ENCODE results near the gene GSG1L. TPM values are rescaled to one million over a fixed set of nuclear protein-coding genes. Genes with fewer than 3 reads are reported as not detected.
"Not testable (repeated sequence)": the region's sequence is repeated elsewhere in the genome, so short reads cannot be mapped to it uniquely, and the experiment has no call there.

Gene GSG1L
- total and polyA plus RNA-seq, 4 experiments from 2014 or later, result 0.27 TPM; not detected in 3

DNA sequence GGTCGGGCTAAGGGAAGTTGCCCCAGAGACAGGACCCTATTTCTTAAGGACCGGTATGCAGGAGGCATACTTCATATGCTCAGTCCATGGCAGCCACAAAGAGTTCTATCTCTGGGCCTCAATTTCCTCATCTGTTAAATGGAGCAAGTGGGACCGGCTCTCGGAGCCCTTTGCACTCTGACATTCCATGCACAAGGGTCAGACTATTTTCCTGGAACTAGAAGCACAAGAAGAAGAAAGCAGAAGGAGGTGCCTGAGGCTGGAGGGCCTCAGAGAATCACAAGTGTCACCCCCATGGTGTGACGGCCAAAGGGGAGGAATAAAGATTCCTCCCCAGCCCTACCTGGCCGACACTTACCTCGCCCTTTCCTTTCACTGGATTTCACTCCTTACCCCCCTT, 115.8 kb downstream of the GSG1L start:
- Mint-ChIP-seq H3K27ac (no peak overlapping the region), H3K4me3 (no peak overlapping the region), H3K36me3 (no peaks in the 10 kb centered on the region), H3K9me3 (peaks cover 0 to 2% (median 0%) of the 10 kb centered on the region in 8 donors), H3K27me3 (peaks cover 14 to 31% of the 10 kb centered on the region in 2 donors), H3K4me1 (no peaks in the 10 kb centered on the region)
- ChIA-PET POLR2A (ENCODE audit: partially characterized antibody) (interaction anchor here (0.8 kb wide), 1 partner anchor 104 kb away, joined by 4 read pairs; no protein-coding TSS in a partner anchor), CTCF (ENCODE audit: partially characterized antibody) (no interaction called here)
- H3K9me3 ChIP-seq (ENCODE audit: control insufficient read depth in 1 of 2, low read length in 2 of 2), result no peaks in the 10 kb centered on the region
- H3K27ac ChIP-seq (ENCODE audit: low read depth, low read length), result no peak overlapping the region
- no peaks in the 10 kb centered on the region for H3K4me1 ChIP-seq (ENCODE audit: insufficient read depth, low read length)
- H3K4me3 ChIP-seq (ENCODE audit: low read length in 2 of 2), result no peak overlapping the region
- H3K36me3 ChIP-seq (ENCODE audit: insufficient read depth, low read length), result no peaks in the 10 kb centered on the region
- no peak for DNase-seq
- intact Hi-C loops (cut with micrococcal nuclease), result no loop called here
- no peaks in the 10 kb centered on the region for H3K27me3 ChIP-seq (ENCODE audit: insufficient read depth, low read length)

DNA sequence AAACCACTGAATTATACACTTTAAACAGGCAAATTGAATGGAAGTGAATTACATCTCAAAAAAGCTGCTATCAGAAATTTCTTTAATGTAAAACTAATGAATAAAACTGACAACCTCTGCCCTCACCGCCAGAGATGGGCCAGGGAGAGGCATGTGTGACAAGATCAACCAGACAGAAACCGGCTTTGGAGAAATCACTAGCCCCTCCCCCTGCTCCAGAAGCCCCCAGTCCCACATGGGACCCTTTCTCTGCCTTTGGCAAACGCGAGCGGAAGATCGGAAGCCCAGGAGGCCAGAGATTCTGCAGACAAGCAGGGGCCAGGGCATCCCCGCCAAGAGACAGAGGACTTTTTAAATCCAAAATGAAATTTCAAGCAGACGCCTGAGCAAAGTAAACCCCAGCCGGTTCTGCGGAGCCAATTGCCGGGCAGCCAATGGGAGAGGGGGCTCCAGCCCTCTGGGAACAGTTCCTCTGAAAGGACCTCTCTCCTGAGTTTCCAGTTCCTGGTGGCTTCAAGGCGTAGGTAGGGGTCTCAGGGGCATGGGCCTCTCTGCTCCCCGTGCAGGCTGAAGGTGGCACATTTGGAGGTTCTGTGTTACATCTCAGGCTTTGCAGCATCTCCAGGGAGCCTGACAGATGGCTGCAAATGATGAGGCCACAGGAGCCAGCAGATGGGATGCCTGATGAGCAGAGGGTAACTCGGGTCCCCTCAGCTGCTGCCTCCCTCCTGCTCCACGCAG, 118.1 kb downstream of the GSG1L start:
- H3K4me1 Mint-ChIP-seq, result no peaks in the 10 kb centered on the region
- Histone ChIP-seq H3K4me3 (ENCODE audit: low read length in 2 of 2) (no peak overlapping the region), H3K4me1 (ENCODE audit: insufficient read depth, low read length) (no peaks in the 10 kb centered on the region), H3K36me3 (ENCODE audit: insufficient read depth, low read length) (no peaks in the 10 kb centered on the region), H3K27me3 (ENCODE audit: insufficient read depth, low read length) (no peaks in the 10 kb centered on the region), H3K27ac (ENCODE audit: low read depth, low read length) (no peak overlapping the region), H3K9me3 (ENCODE audit: control insufficient read depth in 1 of 2, low read length in 2 of 2) (no peaks in the 10 kb centered on the region)
- CTCF ChIA-PET (ENCODE audit: partially characterized antibody), result no interaction called here
- peaks cover 12 to 22% of the 10 kb centered on the region in 2 donors for H3K27me3 Mint-ChIP-seq
- no peak overlapping the region for H3K4me3 Mint-ChIP-seq
- POLR2A ChIA-PET (ENCODE audit: partially characterized antibody), result no interaction called here
- intact Hi-C loops (cut with micrococcal nuclease), result no loop called here
- H3K36me3 Mint-ChIP-seq, result no peaks in the 10 kb centered on the region
- DNase-seq, result no peak
- no peak overlapping the region for H3K27ac Mint-ChIP-seq
- peaks cover 0 to 2% (median 0%) of the 10 kb centered on the region in 8 donors for H3K9me3 Mint-ChIP-seq

DNA sequence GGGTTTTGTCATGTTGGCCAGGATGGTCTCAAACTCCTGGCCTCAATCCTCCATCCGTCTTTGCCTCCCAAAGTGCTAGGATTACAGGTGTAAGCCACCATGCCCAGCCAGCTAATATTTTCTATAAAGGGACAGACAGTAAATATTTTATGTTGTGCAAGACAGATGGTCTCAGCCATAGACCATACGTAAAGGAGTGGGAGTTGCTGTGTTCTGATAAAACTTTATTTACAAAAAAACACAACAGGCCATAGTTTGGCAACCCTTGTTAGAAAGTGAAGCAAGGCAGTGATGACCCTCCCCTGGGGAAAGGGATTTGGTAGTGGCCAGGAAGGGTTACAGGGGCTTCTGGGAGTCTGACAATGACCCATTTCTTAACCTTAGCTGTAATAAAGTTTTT, 119.7 kb downstream of the GSG1L start:
- Histone ChIP-seq H3K4me1 (ENCODE audit: insufficient read depth, low read length) (no peaks in the 10 kb centered on the region), H3K9me3 (ENCODE audit: control insufficient read depth in 1 of 2, low read length in 2 of 2) (no peaks in the 10 kb centered on the region), H3K27me3 (ENCODE audit: insufficient read depth, low read length) (no peaks in the 10 kb centered on the region), H3K36me3 (ENCODE audit: insufficient read depth, low read length) (no peaks in the 10 kb centered on the region), H3K27ac (ENCODE audit: low read depth, low read length) (no peak overlapping the region), H3K4me3 (ENCODE audit: low read length in 2 of 2) (no peak overlapping the region)
- peaks cover 15 to 20% of the 10 kb centered on the region in 2 donors for H3K27me3 Mint-ChIP-seq
- intact Hi-C loops (cut with micrococcal nuclease), result no loop called here
- no peak for DNase-seq
- CTCF ChIA-PET (ENCODE audit: partially characterized antibody), result no interaction called here
- H3K9me3 Mint-ChIP-seq, result peaks cover 0 to 3% (median 0%) of the 10 kb centered on the region in 8 donors
- H3K36me3 Mint-ChIP-seq, result no peaks in the 10 kb centered on the region
- POLR2A ChIA-PET (ENCODE audit: partially characterized antibody), result no interaction called here
- no peak overlapping the region for H3K27ac Mint-ChIP-seq
- no peaks in the 10 kb centered on the region for H3K4me1 Mint-ChIP-seq
- H3K4me3 Mint-ChIP-seq, result no peak overlapping the region

DNA sequence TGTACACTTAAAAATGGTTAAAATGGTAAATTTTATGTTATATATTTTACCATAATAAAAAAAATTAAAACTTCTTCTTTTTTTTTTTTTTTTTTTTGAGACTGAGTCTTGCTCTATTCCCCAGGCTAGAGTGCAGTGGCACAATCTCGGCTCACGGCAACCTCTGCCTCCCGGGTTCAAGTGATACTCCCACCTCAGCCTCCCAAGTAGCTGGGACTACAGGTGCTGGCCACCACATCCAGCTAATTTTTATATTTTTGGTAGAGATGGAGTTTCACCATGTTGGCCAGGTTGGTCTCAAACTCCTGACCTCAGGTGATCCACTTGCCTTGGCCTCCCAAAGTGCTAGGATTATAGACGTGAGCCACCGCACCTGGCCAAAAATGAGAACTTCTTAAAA, 121.4 kb downstream of the GSG1L start:
- H3K4me1 ChIP-seq (ENCODE audit: insufficient read depth, low read length); CTCF ChIA-PET (ENCODE audit: partially characterized antibody); H3K27me3 ChIP-seq (ENCODE audit: insufficient read depth, low read length); H3K36me3 ChIP-seq (ENCODE audit: insufficient read depth, low read length); intact Hi-C loops (cut with micrococcal nuclease); H3K9me3 Mint-ChIP-seq; POLR2A ChIA-PET (ENCODE audit: partially characterized antibody); DNase-seq; H3K27ac Mint-ChIP-seq; H3K4me3 Mint-ChIP-seq; H3K4me1 Mint-ChIP-seq; H3K9me3 ChIP-seq (ENCODE audit: control insufficient read depth in 1 of 2, low read length in 2 of 2); H3K36me3 Mint-ChIP-seq; H3K27ac ChIP-seq (ENCODE audit: low read depth, low read length); H3K4me3 ChIP-seq (ENCODE audit: low read length in 2 of 2): not testable (repeated sequence)
- peaks cover 17 to 23% of the 10 kb centered on the region in 2 donors for H3K27me3 Mint-ChIP-seq

DNA sequence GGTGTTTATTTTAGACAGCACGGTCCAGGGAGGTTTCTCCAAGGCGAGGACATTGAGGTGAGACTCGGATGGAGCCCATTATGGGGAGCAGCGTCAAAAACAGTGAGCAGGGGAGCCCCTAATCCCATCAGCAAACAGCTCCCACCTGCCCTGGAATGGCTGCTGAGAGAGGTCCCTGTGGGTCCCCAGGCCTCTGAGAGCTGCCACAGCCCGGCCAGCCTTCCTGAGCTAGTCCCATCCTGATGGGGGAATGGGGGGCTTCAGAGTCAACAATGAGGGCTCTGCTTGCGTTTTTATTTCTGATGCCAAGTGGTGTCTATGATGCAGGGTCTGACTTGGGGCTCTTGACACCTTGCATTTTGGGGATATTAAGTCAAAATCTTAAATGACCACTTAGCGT, 128.4 kb downstream of the GSG1L start:
- Histone ChIP-seq H3K36me3 (ENCODE audit: insufficient read depth, low read length) (no peaks in the 10 kb centered on the region), H3K4me1 (ENCODE audit: insufficient read depth, low read length) (no peaks in the 10 kb centered on the region), H3K4me3 (ENCODE audit: low read length in 2 of 2) (no peak overlapping the region), H3K9me3 (ENCODE audit: control insufficient read depth in 1 of 2, low read length in 2 of 2) (no peaks in the 10 kb centered on the region), H3K27ac (ENCODE audit: low read depth, low read length) (no peak overlapping the region), H3K27me3 (ENCODE audit: insufficient read depth, low read length) (peaks cover 4% of the 10 kb centered on the region)
- intact Hi-C loops (cut with micrococcal nuclease), result no loop called here
- no peak for DNase-seq
- Mint-ChIP-seq H3K4me3 (no peak overlapping the region), H3K9me3 (peaks cover 0 to 6% (median 3%) of the 10 kb centered on the region in 8 donors), H3K27me3 (peaks cover 17 to 25% of the 10 kb centered on the region in 2 donors), H3K4me1 (no peaks in the 10 kb centered on the region), H3K27ac (no peak overlapping the region), H3K36me3 (no peaks in the 10 kb centered on the region)
- ChIA-PET POLR2A (ENCODE audit: partially characterized antibody) (no interaction called here), CTCF (ENCODE audit: partially characterized antibody) (no interaction called here)

DNA sequence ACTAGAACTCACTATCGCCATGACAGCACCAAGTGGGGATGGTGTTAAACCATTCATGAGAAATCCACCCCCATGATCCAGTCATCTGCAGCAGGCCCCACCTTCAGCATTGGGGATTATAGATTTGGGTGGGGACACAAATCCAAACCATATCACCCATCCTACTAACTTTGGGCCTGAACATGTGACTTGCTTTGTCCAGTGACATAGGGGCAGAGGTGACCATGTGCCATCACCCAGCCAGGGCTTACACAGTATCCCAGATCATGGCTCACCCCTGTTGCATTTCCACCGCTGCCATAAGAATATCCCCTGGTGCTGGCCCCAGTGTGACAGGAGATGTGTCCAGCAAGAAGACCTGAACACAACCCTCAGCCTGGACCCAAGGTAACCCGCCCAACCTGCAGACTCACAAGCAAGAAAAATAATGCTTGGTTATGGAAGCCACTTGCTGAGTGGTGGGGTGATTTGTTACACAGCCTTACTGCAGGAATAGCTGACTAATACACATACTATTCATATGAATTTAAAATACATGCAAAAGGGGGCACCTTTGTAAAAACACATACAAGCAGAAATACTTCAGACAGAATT, 130.9 kb downstream of the GSG1L start:
- peaks cover 19 to 20% of the 10 kb centered on the region in 2 donors for H3K27me3 Mint-ChIP-seq
- Histone ChIP-seq H3K27ac (ENCODE audit: low read depth, low read length) (no peak overlapping the region), H3K27me3 (ENCODE audit: insufficient read depth, low read length) (peaks cover 4% of the 10 kb centered on the region), H3K36me3 (ENCODE audit: insufficient read depth, low read length) (no peaks in the 10 kb centered on the region), H3K4me1 (ENCODE audit: insufficient read depth, low read length) (no peaks in the 10 kb centered on the region), H3K9me3 (ENCODE audit: control insufficient read depth in 1 of 2, low read length in 2 of 2) (no peaks in the 10 kb centered on the region), H3K4me3 (ENCODE audit: low read length in 2 of 2) (no peak overlapping the region)
- intact Hi-C loops (cut with micrococcal nuclease), result no loop called here
- no peak overlapping the region for H3K4me3 Mint-ChIP-seq
- ChIA-PET POLR2A (ENCODE audit: partially characterized antibody) (no interaction called here), CTCF (ENCODE audit: partially characterized antibody) (interaction anchor here (0.6 kb wide), 1 partner anchor 143 kb away, joined by 3 read pairs; no protein-coding TSS in a partner anchor)
- no peaks in the 10 kb centered on the region for H3K36me3 Mint-ChIP-seq
- H3K9me3 Mint-ChIP-seq, result peaks cover 0 to 6% (median under 1%) of the 10 kb centered on the region in 8 donors
- H3K4me1 Mint-ChIP-seq, result no peaks in the 10 kb centered on the region
- no peak overlapping the region for H3K27ac Mint-ChIP-seq
- DNase-seq, result no peak

DNA sequence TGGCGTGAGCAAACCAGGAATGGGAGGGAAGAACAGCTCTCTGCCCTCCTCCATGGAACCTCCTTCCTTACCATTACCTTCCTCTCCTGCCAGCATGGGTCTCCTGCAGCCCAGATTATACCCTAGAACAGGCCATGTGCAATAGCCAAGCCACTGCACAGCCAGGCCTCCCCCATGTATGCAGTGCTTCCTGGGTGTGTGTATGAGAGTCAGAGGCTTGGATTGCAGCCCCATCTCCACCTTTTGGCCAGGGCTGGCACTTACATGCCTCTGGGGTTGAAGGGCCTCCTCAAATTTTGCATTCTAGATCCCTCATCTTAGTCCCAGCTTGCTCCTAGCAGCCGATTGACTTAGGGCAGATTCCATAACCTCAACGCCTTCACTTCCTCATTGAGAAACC, 133.7 kb downstream of the GSG1L start:
- H3K27ac ChIP-seq (ENCODE audit: low read depth, low read length), result no peak overlapping the region
- Mint-ChIP-seq H3K27ac (no peak overlapping the region), H3K27me3 (peaks cover 12 to 26% of the 10 kb centered on the region in 2 donors), H3K36me3 (no peaks in the 10 kb centered on the region), H3K4me3 (no peak overlapping the region), H3K9me3 (peaks cover 0 to 6% (median under 1%) of the 10 kb centered on the region in 8 donors), H3K4me1 (no peaks in the 10 kb centered on the region)
- H3K36me3 ChIP-seq (ENCODE audit: insufficient read depth, low read length), result no peaks in the 10 kb centered on the region
- POLR2A ChIA-PET (ENCODE audit: partially characterized antibody), result no interaction called here
- intact Hi-C loops (cut with micrococcal nuclease), result no loop called here
- no peak overlapping the region for H3K4me3 ChIP-seq (ENCODE audit: low read length in 2 of 2)
- no peaks in the 10 kb centered on the region for H3K9me3 ChIP-seq (ENCODE audit: control insufficient read depth in 1 of 2, low read length in 2 of 2)
- H3K27me3 ChIP-seq (ENCODE audit: insufficient read depth, low read length), result no peaks in the 10 kb centered on the region
- no peak for DNase-seq
- CTCF ChIA-PET (ENCODE audit: partially characterized antibody), result no interaction called here
- H3K4me1 ChIP-seq (ENCODE audit: insufficient read depth, low read length), result no peaks in the 10 kb centered on the region
